GM19397 (cell line): ENCODE data around the gene UNC5CL.

Experiments
- ATAC-seq: cut with Tn5 transposase; IDR thresholded peaks from one replicate; pipeline ENCODE4 v1.9.1; 2021; ENCODE audit warnings: mild to moderate bottlenecking, moderate library complexity; ENCODE audit not compliant: unreplicated experiment

UNC5CL gene

DNA sequence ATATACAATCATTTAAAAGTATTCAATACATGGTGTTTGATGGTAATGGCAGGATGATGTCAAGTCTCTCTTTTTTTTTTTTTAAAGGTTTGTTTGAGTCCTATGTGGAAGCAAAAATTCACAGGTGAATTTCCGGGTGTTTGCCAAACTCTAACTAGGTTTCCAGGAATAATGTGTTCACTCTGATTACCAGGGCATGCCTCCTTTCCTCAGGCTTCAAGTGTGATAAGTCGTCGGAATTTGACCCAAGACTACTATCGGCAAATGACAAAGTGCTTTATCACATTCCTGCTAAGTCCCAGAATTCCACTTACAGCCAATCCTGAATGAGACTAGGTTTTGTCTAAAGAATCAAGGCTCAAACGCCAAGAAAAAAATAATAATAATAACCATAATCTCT is 25.8 kb upstream of the UNC5CL start:
- ATAC-seq = no peak

DNA sequence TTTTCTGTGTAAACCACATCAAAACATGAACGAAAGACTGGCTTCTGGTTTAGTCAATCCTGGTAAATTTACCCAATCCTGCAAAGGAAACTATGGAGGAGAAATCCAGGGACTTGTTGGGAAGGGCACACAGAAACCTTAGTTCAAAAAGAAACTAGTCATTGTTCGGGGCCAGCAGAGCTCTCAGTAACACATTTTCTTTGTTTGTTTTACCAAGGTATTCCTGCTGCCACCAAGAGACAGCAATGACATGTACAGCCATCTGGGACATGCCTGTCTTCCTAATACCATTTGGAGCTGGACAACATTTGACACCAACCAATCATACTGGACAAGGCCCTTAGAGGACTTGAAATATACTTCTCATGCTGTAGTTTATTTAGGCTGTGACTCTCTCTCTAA is 24.9 kb upstream of the UNC5CL start:
- no peak for ATAC-seq

DNA sequence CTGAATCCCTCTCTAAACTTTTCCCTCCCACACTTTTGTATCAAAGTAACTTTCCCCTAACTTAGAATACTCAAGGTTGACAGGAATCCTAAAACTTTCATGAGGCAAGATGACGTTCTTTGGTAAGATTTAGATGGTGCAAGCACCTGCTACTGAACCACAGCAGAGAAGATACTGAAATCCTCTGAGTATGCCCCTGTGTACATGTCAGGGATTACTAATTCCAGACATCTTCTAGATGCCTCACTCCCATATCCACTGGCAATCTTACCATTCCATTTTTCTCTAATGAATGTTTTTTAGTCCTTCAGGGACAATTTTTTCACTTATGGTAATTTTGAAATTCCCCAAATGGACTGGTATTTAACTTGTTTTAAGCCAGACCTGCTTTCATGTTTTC is 23.0 kb upstream of the UNC5CL start:
- no peak for ATAC-seq

DNA sequence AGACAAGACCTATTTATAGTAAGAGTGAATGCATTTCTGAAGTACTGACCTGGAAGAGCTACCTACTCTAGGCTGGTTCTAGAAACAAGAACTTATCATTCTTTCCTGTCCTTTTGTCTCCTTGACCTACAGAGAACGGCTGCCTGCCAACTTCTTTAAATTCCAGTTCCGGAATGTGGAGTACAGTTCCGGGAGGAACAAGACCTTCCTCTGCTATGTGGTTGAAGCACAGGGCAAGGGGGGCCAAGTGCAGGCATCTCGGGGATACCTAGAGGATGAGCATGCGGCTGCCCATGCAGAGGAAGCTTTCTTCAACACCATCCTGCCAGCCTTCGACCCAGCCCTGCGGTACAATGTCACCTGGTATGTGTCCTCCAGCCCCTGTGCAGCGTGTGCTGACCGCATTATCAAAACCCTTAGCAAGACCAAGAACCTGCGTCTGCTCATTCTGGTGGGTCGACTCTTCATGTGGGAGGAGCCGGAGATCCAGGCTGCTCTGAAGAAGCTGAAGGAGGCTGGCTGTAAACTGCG is 22.2 kb upstream of the UNC5CL start:
- ATAC-seq = no peak

DNA sequence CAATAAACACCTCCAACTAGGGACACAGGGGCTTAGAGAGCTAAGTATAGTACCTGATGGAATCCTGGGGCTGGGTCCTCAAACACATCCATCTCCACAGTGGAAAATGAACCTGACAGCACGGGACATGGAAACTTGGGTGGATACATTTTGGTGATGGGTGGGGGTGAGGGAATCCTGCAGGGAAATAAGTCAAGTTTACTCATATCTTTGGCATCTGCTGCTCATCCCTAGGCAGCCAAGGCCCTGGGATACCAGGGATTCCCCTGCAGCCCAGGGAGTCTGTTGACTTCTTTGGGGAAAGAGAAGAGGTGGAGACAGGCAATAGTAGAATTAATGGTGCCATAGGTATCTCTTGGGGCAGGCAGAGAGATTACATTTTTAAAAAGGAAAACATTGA is 20.5 kb upstream of the UNC5CL start:
- ATAC-seq = no peak

DNA sequence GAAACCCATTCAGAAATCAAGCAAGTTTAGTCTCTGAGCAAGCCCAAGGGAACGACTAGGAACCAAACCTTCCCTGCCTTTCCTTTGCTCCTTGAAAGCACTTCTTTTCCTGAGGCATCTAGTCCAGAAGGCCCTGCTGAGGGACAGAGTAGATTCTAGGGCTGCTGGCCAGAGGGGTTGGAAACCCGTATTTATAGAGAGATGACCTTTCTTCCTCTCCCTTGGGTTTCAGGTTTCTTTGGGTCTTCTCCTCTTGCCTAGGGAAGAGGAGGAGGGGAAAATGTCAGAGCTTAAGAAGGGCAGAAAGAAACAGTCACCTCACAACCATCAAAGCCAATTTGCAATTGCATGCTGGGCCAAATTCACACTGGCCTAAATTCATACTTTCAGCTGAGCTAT is 19.8 kb upstream of the UNC5CL start:
- no peak for ATAC-seq

DNA sequence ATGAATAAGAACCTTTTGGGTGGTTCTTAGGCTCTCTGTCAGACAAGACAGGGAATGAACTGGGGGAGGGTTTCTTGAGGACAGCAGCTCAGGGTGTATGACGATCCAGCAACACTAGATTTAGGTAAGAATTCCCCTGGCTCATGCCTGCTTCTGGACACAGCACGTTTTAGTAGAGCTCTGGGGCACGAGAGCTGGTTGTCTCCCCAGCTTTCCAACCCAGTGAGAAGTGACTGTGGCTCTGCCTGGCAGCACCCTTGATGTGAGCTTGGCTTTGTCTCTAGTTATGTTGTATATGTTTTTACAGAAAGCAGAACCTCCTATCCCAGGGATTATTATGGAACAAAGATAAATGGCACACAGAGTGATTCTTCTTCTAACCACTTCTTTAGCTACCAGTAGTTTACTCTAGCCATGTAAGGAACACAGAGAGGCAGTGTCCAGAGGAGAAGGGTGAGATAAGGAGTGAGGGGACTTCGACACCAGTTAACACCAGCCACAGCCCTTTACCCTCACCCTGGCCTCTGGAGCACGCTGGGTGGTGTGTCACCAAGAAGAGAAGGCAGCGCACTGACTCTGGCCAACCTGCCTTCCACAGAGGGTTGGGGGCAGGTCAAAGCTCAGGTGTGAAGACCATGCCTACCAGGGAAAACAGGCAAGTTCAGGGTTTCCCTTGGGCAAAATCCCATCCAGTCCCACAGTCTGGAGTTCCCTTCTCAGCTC is 17.9 kb upstream of the UNC5CL start:
- ATAC-seq = no peak

DNA sequence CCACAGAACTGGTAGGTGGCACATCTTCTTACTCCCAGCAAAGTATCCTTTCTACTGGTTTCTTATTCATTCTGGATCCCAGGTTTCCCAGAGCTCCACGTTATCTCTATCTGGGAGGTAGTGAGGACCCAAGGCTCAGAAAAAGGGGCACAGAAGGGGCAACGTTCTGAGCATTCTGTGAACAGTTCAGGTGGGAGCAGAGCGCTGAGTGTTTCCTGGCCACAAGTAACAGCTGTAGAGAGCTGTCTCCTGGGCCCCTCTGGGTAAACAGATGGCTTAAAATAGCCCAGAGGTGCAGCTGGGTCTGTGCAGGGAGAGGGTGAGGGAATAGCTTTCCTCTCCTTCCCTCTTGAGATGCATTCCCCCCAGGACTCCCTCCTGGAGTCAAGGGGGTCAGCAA is 16.1 kb upstream of the UNC5CL start:
- ATAC-seq = no peak

DNA sequence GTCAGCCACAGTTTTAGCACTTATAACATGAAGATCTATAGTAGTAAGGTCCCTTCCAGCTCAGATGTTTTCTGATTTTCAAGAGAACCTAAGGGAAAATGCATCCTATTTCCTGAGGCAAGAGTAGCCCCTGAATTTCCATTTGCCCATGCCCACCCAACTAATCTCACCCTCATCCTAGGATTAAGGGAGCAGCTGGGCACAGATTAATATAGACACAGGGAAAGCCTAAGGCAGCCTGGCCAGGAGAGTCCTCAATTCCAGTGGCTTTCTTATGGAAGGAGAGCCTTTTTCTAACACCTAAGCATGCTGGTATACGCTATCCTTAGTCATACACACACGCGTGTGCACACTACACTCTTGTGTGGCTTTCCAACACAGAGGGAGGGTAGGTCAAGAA is 15.5 kb upstream of the UNC5CL start:
- no peak for ATAC-seq

DNA sequence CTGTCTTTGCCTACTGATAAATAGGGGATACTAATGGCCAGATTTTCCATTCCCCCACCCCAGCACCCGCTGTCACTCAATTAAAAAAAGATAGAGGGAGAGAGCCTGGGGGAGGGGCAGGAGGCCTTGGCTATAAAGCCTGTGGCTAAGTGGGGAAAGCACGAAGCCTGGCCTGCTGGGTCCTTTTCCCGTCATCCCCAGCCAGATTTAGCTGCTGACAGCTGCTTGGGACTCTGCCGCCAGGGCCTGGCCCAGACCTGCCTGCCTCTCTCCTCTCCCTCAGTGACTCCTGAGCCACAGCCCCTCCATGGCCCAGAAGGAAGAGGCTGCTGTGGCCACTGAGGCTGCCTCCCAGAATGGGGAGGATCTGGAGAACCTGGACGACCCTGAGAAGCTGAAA is 14.0 kb upstream of the UNC5CL start, which contains the start of gene APOBEC2:
TSS of gene APOBEC2 (plus strand) at position 162 of the 400 bp plus-strand sequence. CDS start at position 308, 146 bp downstream.
- ATAC-seq = no peak

DNA sequence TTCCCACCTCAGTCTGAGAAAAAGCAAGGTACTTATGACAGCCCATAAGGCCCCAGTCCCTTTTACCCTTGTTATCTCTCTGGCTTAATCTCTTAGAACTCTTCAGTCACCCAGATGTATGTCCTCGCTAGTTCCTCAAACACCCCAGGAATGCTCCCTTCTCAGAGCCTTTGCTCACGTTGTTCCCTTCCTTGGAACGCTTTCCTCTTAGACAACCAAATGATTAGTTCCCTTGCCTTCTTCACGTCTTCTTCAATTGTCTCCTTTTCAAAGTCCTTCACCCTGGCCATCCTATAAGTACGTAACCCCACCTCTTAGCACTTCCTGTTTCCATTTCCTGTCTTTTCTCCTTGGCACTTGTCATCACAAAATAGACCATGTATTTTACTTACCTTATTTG is 12.9 kb upstream of the UNC5CL start:
- no peak for ATAC-seq

DNA sequence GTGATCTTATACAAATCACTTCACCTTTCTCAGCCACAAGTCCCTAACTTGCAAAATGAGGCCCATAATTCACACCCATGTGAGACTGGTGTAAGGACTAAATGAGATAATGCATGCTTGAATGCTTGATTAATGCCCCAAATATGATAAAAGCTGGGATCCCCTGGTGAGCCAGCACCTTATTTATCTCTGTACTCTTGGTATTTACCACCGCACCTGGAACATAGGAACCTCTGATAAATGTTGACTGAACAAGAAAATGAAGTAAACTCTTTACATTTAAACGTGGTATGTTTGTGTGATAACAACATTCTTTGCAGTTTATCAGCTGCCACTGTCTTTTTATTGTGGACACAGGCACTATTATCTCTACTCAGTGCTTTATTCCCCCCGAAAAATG is 11.5 kb upstream of the UNC5CL start:
- no peak for ATAC-seq

DNA sequence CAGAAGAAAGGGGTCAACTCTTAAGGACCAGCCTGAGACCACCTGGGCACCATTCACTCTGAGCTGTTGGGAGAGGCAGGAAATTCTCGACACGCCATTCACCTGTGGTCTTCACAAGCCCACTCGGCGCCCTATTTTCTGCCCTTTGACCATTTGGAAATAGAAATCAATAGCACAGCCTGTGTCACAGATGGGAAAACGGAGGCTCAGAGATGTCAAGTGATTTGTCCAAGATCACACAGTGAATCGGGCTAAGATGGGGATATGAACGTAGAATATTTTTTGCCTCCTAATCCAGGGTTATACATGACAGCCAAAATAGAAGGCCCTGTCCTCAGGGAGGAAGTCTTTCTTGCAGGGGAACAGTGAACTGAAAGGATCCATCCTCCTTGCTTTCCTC is 10.9 kb upstream of the UNC5CL start:
- ATAC-seq = no peak

DNA sequence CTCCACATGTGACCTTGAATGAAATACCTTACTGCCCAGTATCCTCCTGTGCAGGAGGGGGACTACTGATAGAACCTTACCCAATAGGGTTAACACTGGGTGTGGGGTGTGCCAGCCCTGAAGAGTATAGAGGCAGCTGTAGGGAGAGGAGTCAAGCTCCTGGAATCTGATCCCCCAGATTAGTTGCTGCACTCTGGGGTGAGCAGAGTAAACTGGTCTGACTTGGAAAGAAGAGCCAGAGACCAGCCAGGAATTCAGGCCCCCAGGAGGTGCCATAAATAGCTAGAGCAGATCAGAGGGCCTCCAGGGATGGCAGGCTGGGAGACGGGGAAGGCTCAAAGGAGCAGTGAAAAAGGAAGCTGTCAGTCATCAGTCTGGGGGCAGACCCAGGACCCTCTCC is 10.5 kb upstream of the UNC5CL start:
- ATAC-seq = no peak

DNA sequence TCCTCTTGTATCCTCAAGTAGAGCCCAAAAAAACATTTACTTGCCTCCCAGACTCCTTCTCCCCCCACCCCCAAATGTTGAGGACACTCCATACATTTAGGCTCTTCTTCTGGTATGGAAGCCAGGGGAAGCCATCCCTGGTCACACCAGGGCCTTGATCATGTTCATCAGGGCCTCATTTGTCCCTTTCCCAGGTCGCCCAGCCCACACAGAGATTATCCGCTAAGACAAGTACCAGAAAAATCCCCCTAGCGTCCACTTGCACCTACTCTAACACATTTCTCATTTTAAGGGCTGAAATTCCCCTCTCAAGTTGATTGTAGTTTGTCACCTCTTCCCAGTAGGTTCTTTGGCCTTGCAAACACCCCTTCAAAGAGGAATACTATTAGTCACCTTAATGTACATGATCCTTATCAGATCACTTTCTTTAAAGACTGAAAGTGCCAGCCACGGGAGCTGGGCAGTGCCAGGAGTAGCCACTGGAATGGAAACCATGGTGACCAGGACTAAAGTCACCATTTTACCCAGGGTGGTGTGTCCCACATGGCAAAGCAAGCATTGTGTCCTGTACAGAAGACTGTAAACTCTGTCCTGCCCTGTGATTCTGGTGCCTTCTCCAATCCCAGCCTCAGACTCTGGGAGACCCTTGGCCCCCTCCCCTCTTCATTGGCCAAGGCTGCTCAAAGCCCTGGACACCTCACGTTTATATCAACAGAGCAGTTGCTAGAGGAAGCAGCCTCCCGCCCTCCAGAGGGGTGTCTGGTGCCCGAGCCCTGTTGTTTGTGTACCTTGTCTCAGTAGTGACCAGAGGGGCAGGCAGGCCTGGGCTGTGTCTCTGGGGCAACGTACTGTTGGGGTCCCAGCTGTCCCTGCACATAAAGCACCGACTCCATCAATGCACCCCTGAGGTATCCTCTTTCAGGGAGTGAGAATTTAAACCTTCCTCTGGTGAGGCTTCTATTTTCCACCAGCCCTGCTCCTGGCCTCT is 9.0 kb upstream of the UNC5CL start:
- ATAC-seq = no peak

DNA sequence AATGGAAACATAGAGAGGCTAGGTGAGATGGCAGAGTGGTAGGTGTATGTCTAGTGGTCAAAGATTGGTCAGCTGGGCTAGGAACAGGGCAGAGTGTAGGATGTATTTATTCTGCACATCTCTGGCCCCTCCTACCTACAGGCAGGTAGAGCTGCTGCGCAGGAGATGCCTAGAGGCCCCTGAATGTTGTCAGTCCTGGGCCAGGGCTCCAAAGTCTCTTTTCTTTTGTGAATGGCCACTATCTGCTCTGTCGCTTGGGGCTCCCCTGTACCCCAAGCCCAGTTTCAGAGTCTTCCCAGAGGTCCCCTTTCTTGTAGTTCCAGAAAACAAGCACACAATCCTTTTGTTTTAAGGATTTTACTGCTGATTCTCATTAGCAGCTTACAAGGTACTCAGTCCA is 8.3 kb upstream of the UNC5CL start:
- ATAC-seq = no peak

DNA sequence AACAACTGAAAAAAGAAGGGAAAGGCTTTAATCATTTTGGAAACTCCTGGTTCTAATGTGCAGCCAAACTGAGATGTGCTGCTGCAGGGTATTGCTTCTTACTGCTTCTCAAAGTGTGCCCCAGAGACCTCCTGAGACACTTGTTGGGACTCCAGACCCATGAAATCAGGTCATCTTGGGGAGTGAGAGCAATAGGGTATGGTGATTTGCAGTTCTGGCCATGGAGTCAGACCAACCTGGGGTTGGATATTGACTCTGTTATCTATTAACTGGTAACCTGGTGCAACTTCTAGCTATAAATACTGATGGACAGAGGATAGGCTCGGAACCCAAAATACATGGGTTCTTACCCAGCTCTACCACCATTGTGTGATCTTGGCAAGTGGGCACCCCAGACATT is 7.1 kb upstream of the UNC5CL start:
- no peak for ATAC-seq

DNA sequence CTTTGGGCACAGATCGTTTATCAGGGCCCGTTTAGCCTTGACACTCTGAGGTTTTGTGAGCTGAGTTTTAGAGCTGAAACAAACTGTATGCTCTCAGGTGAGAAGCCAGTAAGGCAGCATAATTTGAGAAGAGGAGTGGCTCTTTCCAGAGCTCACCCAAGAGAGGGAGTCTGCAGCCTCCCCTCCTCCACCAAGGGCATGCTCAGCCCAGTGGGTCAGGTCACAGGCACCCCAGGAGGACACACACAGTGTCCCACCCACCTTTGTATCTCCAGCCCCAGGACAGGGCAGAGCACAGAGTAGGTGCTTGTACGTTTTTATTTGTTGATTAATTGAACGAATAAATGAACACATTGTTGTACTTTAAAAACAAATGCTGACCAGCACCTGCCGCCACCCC is 6.6 kb upstream of the UNC5CL start:
- ATAC-seq = no peak

DNA sequence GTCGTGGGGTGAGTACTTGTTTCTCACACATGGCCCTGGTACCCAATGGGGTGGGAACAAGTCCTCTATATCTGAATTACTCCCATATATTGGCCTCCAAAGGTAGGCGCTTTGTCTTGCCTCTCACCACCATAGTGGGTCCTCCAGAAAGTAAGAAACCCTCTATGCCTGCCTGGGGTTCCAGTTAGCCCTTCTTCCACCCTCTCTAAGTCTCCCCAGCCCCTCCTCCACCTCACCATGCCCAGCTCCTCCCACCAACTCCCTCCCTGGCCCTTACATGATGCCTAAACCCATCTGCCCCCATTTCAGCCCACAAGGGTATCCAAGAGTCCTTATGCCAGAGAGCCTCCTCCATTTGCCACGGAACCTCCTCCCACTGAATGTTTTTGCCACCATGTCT is 4.1 kb upstream of the UNC5CL start:
- ATAC-seq = no peak

DNA sequence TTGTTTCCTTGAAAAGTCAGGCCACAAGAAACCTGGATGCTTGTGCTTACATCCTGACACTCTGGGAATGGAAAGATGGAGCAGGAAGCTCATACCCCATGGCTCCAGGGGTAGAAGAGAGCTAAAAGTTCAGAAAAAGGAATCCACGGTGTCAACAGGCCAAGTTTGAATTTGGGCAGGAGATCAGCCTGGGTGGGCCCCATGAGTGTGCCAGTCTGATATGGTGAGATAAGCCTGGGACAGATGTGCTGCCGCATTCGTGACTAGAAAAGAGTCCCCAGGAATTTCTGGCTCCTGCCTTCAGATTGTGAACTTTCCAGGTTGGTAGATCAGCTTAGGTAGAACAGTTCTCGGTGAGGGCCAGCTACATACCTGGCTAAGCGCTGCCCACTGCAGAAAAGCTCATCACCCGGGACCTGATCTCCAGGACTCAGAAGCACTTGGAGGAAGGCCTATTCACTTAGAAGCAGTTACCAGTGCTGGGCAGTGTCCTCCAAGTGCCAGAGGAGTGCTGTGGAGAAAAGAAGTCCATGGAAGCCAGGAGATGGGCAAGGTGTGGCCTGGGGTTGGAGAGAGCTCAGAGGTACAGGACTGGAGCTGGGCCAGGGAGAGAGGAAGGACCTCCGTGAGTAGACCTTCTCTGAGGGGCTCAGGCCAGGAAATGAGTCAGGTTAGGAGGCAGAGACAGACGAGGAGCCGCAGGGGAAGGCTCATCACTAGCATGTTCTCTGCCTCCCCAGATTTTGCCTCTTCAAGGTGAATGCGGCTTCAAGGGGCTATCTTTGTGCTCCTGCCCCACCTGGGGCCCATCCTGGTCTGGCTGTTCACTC is 3.4 kb upstream of the UNC5CL start, which contains the start of gene TSPO2:
TSS of gene TSPO2 (plus strand) at position 242 of the 830 bp plus-strand sequence. CDS start at position 761, 519 bp downstream.
- ATAC-seq = no peak
